ENCODE measurements around the gene KRTAP12-3.
"Not testable (repeated sequence)": the region's sequence is repeated elsewhere in the genome, so short reads cannot be mapped to it uniquely, and the experiment has no call there.

The KRTAP12-3 gene

DNA sequence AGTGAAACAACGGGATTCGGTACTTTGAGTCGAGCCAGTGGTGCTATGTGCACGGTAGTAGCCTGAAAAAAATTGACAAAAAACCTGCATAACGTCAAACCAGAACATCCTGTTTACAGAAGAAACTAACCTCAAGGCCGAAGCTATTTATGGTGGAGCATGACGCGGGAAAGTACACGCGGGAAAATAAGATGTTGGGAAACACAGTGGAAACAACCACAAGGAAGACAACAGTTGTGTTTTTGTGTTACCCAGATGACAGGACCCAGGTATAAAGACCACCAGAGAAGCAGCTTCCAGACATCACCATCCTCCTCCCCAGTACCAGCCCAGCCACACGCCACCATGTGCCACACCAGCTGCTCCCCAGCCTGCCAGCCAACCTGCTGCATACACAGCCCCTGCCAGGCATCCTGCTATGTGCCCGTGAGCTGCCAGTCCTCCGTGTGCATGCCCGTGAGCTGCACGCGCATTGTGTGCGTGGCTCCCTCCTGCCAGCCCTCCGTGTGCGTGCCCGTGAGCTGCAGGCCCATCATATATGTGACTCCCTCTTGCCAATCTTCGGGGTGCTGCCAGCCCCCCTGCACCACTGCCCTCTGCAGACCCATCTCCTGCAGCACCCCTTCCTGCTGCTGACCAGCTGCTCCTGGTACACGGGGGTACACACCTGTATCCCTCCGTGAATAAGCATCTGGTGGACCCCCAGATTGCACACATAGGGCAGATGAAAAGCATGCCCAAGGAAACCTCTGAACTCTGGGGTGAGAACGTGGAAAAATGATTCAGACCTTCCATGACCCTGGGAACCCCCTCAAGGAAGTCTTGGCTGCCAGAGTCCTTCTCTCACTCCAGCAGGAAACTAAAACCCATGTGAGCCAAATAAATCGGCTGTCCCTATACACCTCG lies at the start of gene KRTAP12-3:
Gene KRTAP12-3 (plus strand): TSS at position 298 of the 906 bp plus-strand sequence. CDS start 48 bp downstream, at position 346.
- DNase-seq = no peak

- DNase-seq = no peak
Observed at GRCh38 chr21:44609193-44609592, 48.5 kb upstream of the KRTAP12-3 start.

DNA sequence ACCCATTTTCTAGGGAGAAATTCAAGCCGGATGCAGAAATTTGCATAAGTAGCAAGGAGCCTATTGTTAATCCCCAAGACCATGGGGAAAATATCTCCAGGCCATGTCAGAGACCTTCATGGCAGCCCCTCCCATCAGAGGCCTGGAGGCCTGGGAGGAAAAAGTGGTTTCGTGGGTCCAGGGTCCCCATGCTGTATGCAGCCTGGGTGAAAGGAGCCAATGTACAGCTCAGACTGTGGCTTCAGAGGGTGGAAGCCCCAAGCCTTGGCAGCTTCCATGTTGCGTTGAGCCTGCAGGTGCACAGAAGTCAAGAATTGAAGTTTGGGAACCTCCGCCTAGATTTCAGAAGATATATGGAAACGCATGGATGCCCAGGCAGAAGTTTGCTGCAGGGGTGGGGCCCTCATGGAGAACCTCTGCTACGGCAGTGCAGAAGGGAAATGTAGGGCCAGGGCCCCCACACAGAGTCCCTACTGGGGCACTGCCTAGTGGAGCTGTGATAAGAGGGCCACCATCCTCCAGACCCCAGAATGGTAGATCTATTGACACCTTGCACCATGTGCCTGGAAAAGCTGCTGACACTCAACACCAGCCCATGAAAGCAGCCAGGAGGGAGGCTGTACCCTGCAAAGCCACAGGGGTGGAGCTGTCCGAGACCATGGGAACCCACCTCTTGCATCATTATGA lies 47.4 kb upstream of the KRTAP12-3 start:
- not testable (repeated sequence) for DNase-seq

DNA sequence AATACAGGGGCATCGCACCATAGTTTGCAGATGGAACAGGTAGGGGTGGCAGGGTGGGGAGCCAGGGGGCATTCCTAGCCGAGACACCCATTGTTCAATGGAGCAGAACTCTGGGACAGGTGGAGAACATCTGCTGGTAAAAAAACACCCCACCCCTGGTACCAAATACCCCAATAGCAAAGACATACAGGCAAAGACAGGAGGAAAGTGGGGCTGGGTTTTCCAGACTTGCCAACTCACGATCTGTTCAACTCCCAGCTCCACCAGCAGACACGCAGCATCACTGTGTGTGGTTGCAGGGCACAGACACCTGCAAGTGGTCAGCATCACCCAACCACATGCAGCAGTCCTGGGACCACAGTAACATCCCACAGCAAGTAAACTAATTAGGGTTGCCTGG lies 46.2 kb upstream of the KRTAP12-3 start:
- DNase-seq = no peak

GRCh38 chr21:44612029-44612486 lies 45.7 kb upstream of the KRTAP12-3 start, which contains the start of gene KRTAP10-8:
Gene KRTAP10-8 (plus strand): TSS chr21:44612079. CDS start chr21:44612101, 22 bp downstream.
- DNase-seq = no peak

GRCh38 chr21:44612669-44613229 lies 45.0 kb upstream of the KRTAP12-3 start:
- DNase-seq = no peak

- DNase-seq = no peak
Observed at GRCh38 chr21:44613386-44614155, 44.2 kb upstream of the KRTAP12-3 start.

DNA sequence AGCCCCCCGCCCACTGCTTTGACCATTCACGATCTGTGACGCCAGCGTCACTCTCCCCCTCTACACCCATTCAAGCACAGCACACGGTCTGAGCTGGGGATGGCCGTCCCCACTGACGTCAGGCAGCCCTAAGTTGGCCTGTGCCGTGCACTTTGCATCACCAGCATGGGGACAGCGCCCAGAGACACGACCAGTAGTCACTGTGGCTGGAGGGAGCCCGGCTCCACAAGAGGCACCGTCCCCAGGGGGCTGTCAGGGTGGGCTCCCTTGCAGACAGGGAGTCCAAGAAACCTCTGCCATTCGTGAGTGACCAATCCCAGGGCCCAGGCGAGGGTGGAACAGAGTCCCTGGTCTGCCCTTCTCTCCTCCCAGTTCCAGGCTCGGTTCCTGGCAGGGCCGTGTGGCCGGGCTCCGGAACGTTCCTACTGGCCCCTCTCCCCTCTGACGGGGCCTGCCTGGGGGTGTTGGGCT lies 43.5 kb upstream of the KRTAP12-3 start:
- DNase-seq = no peak

DNA sequence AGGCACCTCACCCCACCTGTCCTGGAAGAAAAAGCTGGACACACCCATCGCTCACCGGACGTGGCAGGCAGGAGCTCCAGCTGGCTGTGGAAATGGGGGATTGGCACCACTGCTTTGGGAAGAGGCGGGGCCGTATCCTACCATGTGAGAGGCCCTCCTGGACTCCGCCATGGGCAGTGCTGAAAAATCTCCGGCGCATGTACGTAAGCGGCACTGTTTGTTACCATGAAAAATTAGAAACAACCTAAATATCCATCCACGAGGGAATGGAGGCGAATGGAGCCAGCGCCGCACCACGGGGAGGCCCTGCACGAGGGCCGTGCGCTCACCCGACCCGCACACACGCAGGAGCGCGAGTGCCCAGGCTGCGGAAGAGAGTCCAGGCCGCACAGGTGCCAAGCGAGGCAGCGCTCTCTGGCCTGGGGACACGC lies 42.8 kb upstream of the KRTAP12-3 start:
- DNase-seq = no peak

GRCh38 chr21:44615466-44615865 lies 42.3 kb upstream of the KRTAP12-3 start:
- no peak for DNase-seq

GRCh38 chr21:44615911-44616590 lies 41.7 kb upstream of the KRTAP12-3 start:
- no peak for DNase-seq

GRCh38 chr21:44616591-44616926 lies 41.2 kb upstream of the KRTAP12-3 start:
- no peak for DNase-seq

GRCh38 chr21:44617071-44617501 lies 40.6 kb upstream of the KRTAP12-3 start:
- DNase-seq = no peak

DNA sequence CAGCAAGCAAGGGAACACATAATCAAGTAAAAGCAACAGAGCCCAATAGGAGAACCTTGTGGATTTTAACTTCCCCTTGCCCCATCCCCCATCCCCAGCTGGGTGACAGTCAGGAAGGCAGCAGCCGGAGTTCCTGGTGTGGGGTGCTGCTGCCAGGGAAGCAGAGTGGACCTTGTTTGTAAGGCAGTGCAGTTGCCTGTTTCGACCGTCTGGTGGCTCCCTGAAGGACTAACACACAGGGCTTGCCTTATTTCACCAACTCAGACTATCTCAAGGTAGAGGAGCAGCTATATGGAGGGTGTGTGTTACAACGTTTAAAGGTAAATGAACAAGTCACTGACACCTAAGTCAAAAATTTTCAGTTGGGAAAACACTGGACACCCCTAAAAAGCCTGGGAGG lies 39.2 kb upstream of the KRTAP12-3 start:
- no peak for DNase-seq

- DNase-seq = no peak
Observed at GRCh38 chr21:44618909-44619308, 38.8 kb upstream of the KRTAP12-3 start.

GRCh38 chr21:44619886-44620285 lies 37.8 kb upstream of the KRTAP12-3 start:
- no peak for DNase-seq

GRCh38 chr21:44623575-44623974 lies 34.2 kb upstream of the KRTAP12-3 start:
- DNase-seq = no peak

- DNase-seq = no peak
Observed at GRCh38 chr21:44625756-44626155, 32.0 kb upstream of the KRTAP12-3 start.

DNA sequence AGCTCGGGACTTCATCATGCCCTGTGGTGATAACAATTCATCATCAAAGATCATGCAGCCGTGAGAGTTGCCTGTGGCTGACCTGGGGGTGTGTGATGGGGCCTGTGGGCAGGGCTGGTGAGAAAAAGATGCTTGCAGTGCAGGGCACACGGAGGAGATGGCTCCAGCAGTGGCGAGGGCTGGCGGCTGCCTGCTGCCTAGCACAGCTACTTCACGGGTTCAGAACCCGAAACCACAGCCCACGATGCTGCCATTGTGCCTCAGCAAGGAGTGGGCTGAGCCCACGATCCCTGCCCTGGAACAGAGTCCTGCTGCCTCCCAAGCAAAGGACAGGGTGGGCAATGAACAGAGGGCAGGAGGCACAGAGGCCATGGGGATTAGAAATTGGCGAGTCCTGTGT lies 31.5 kb upstream of the KRTAP12-3 start:
- no peak for DNase-seq

DNA sequence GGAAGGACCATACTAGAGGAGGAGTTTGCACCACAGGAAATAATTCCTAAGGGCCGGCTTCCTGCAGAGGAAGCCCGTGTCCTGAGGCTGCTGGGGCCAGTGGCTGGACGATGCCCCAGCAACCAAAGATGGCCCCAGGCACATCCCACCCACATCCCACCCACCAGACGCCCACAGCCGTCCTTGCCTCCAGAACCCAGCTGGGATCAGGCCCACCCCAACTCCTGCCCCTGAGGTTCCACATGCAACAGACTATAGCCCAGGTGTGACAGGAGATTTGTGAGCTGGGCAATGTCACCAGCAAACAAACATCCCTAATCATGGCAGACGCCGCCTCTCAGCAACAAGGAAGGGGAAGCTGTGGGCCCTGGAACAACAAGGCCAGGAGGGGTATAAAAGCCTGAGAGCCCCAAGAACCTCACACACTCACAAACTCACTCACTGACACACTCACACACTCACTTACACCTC lies 31.0 kb upstream of the KRTAP12-3 start, which contains the start of gene KRTAP10-9:
Gene KRTAP10-9 (plus strand): TSS at position 421 of the 471 bp plus-strand sequence. CDS start 79 bp downstream, outside the sequence.
- DNase-seq = no peak

DNA sequence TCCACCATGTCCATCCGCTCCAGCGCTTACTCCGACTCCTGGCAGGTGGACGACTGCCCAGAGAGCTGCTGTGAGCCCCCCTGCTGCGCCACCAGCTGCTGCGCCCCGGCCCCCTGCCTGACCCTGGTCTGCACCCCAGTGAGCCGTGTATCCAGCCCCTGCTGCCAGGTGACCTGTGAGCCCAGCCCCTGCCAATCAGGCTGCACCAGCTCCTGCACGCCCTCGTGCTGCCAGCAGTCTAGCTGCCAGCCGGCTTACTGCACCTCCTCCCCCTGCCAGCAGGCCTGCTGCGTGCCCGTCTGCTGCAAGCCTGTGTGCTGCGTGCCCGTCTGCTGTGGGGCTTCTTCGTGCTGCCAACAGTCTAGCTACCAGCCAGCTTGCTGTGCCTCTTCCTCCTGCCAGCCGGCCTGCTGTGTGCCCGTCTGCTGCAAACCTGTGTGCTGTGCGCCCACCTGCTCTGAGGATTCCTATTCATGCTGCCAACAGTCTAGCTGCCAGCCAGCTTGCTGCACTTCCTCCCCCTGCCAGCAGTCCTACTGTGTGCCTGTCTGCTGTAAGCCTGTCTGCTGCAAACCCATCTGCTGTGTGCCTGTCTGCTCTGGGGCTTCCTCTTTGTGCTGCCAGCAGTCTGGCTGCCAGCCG lies 30.4 kb upstream of the KRTAP12-3 start:
- DNase-seq = not testable (repeated sequence)
